Thoracic aorta endothelial cell (primary cell): ENCODE data around the gene KIF26A. TPM values are rescaled to one million over a fixed set of nuclear protein-coding genes. Genes with fewer than 3 reads are reported as not detected.
A peak's percentile ranks its signal among the peaks of the same experiment; 100 is the strongest.

Source experiments
- small RNA-seq: library from RNA; depleted of rRNA; stranded (forward); fragments of <200 nt; gene quantifications from one replicate; pipeline ENCODE3, GENCODE V24; 2012
- total RNA-seq: library from RNA; depleted of rRNA; stranded (reverse); fragments of >200 nt; gene quantifications from 2 replicates; pipeline ENCODE4 v1.2.3, GENCODE V29; 2012

KIF26A gene
- total RNA-seq: 12.4 and 23.5 TPM in 2 replicates

GRCh38 chr14:104138098-104138717 lies at the start of gene KIF26A:
Gene KIF26A, plus strand, starts transcription at chr14:104138587. Its CDS starts 136 bp downstream, at chr14:104138723.

Small RNAs within 50 kb of the gene (small RNA-seq; reads per million reads assigned to genes)
- gene MIR203A: 1.2 reads per million, percentile 27 among the genes with 10 or more reads in this experiment

Other genes starting within 250 kb of the KIF26A start
- gene TDRD9, start 210.1 kb upstream of the KIF26A start, total RNA-seq: 1.1 and 1.3 TPM in 2 replicates
- not detected in 2 replicates for gene RD3L, start 196.1 kb upstream of the KIF26A start, total RNA-seq
- not detected in 2 replicates for gene ASPG, start 52.9 kb upstream of the KIF26A start, total RNA-seq